ENCODE measurements around the gene TCF3. TPM values are rescaled to one million over a fixed set of nuclear protein-coding genes. Genes with fewer than 3 reads are reported as not detected.
"Not testable (repeated sequence)": the region's sequence is repeated elsewhere in the genome, so short reads cannot be mapped to it uniquely, and the experiment has no call there.

Gene TCF3
- total RNA-seq, 1 donor = 37.4 TPM

DNA sequence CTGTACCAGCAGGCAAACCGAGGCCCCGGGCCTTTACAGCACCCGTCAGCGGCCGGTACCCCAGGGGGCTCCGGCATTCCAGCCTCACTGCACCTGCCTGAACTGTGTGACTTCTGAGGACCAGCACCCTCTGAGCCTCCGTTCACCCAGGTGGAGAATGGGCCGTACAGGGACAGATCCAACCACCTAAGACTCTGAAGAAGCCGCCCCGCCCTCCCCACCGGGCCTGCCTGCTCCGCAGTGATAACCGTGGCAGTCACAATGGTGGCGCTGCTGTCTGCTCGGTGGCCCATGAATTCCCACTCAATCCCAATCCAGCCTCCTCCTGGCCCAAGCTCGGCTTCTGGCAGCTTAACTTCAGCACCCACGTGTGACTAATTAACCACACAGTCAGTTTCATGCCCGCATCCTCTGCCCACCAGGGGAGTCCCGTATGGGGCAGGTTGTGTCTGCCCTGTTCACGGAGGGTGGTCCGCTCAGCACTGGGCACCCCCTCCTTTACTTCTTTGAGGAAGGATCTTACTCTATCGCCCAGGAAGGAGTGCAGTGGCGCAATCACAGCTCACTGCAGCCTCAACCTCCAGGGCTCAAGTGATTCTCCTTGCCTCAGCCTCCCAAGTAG, 3.4 kb downstream of the TCF3 start:
- Histone ChIP-seq H3K27me3 (ENCODE audit: insufficient read depth, low read length) (no peaks in the 10 kb centered on the region), H3K4me1 (ENCODE audit: insufficient read depth, low read length) (peaks cover 37% of the 10 kb centered on the region), H3K9me3 (ENCODE audit: low read depth, low read length) (no peaks in the 10 kb centered on the region), H3K4me3 (ENCODE audit: low read length) (no peak overlapping the region)

DNA sequence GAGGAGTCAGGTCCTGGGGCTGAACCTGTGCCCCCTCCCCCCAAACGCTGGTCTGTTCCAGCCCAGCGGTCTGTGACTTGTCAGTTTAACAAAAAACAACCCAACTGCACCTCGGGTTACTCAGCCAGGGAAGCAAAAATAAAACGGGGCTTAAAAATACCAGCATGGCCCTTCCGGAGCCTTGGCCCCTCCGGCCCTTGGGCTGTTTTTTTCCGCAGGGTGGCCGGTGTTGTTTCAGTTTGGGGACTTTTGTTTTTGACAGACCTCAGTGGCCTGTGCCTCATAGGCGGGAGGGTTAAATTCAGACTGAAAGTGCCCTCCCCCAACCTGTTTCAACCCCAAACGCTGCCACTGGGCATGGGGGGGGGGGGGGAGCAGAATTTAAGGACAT, 4.0 kb downstream of the TCF3 start:
- Histone ChIP-seq H3K9me3 (ENCODE audit: low read depth, low read length) (no peaks in the 10 kb centered on the region), H3K27me3 (ENCODE audit: insufficient read depth, low read length) (no peaks in the 10 kb centered on the region), H3K4me1 (ENCODE audit: insufficient read depth, low read length) (peaks cover 31% of the 10 kb centered on the region), H3K4me3 (ENCODE audit: low read length) (no peak overlapping the region)

DNA sequence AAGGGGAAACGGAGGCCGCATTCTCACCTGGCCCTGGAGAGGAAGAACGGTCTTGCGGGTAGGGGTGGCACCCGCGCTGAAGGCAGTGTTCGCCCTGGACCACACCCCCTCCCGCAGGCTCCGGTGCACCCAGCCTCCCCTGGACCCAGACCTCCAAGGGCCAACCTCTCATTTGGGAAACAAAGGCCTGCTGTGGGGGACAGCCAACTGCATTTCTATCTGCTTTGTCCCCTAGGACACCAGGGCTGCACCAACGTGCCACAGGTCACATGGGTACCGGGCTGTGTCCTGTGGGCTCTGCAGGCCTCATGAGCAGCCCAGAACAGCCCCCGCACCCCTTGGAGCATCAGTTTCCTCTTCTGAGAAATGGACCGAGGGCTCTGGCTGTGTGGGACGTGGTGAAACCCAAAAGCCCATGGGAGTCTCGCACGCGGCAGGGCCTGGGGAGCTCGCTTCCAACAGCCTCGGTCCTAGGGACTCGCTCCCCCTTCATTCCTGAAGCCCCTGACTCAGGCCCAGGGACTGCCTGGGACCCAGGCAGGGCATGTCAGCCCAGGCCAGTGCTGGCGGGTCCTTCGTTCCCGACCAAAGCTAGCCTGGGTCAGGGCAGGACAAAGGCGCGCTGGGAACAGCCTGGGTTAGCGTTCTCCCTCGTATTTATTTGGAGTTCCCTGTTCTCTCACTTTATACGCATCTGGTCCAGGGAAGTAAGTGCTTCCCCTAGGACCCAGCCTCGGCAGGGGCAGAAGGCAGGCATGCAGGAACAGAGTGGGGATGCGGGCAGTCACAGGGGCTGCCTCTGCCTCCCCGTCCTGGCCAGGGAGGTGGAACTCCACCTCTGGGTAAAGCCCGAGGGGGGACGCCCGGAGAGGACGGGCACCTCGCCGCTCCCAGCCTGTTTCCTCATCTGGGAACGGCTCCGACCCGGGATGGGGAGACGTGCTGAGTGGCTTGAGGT, 4.6 kb downstream of the TCF3 start:
- Histone ChIP-seq H3K9me3 (ENCODE audit: low read depth, low read length) (no peaks in the 10 kb centered on the region), H3K4me1 (ENCODE audit: insufficient read depth, low read length) (peaks cover 27% of the 10 kb centered on the region), H3K27me3 (ENCODE audit: insufficient read depth, low read length) (no peaks in the 10 kb centered on the region), H3K4me3 (ENCODE audit: low read length) (no peak overlapping the region)

DNA sequence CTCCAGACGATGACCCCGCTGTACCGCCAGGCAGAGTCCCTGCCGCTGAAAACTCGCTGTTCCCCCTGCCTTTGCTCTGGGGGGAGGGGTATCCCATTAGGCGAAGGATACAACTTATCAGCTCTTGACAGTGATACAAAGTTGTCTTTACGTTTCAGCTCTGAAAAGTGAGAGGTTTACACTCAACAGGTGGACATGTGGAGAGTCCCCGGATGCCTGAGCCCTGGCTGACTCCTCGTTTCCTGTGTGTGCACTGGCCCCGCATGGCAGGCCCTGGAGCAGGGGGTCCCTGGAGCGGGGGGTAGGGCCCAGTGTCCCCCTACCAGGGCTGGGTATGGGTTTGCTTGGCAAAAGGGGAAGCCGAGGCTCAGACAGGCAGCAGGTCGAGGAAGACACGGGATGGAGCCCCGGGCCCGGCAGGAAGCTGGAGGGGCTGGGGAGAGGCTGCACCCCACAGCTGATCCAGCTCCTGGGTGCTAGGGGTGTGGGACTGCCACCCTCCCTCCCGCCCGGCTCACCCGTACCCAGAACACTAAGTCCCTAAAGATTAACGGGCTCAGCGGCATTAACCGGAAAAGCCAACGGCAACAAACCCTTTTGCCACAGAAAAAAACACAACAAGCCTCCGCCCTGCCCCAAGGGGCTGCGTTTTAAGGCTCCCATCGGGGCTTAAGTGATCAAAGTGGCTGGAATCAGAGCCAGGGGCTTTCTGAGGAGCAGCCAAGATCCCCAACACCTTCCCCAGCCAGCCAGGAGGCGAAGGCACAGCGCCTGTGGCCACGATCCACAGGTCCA, 5.6 kb downstream of the TCF3 start:
- no peak overlapping the region for H3K4me3 ChIP-seq (ENCODE audit: low read length)

DNA sequence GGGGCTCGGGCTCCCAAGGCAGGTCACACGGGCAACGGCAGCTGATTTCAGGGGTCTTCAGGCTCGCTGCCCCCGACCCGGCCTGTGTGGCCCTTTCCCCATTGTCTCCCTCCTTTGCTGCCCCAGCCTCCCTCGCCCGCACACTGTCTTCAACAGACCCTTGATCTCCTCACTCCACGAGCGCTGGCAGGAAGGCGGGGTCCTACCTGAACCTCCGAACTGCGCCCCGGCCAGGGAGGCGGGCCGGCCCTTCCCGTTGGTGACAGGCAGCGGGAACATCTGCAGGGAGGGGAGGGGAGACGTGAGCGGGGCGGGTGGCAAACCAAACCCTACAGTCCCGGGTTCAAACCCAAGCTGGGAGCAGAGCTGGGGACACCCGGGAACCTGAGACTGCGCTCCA, 6.3 kb downstream of the TCF3 start:
- Histone ChIP-seq H3K4me3 (ENCODE audit: low read length) (no peak overlapping the region), H3K9me3 (ENCODE audit: low read depth, low read length) (no peaks in the 10 kb centered on the region), H3K27me3 (ENCODE audit: insufficient read depth, low read length) (no peaks in the 10 kb centered on the region), H3K4me1 (ENCODE audit: insufficient read depth, low read length) (peaks cover 24% of the 10 kb centered on the region)

More for the DNA sequence above, 5.6 kb downstream of the TCF3 start:
- Histone ChIP-seq H3K27me3 (ENCODE audit: insufficient read depth, low read length) (no peaks in the 10 kb centered on the region), H3K9me3 (ENCODE audit: low read depth, low read length) (no peaks in the 10 kb centered on the region), H3K4me1 (ENCODE audit: insufficient read depth, low read length) (peaks cover 27% of the 10 kb centered on the region)

DNA sequence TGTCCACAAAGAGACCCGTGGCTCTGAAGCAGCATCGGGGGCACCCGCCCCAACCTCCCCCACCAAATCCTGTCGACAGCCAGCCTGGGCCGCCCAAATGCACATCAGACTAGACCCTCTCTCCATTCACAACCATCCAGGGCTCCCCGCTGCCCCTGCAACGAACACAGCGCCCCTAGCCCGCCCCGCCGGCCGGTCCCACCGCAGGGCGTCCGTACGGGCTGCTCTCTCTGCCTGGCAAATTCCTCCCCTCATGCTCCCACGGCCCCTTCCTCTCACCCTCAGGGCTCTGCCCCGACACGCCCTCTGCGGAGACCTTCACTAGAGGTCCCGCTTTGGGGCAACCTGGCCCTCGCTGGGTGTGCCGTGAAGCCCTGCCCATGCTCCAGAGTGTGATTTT, 7.1 kb downstream of the TCF3 start:
- no peak overlapping the region for H3K4me3 ChIP-seq (ENCODE audit: low read length)
- no peaks in the 10 kb centered on the region for H3K27me3 ChIP-seq (ENCODE audit: insufficient read depth, low read length)
- H3K9me3 ChIP-seq (ENCODE audit: low read depth, low read length) = no peaks in the 10 kb centered on the region
- peaks cover 16% of the 10 kb centered on the region for H3K4me1 ChIP-seq (ENCODE audit: insufficient read depth, low read length)

DNA sequence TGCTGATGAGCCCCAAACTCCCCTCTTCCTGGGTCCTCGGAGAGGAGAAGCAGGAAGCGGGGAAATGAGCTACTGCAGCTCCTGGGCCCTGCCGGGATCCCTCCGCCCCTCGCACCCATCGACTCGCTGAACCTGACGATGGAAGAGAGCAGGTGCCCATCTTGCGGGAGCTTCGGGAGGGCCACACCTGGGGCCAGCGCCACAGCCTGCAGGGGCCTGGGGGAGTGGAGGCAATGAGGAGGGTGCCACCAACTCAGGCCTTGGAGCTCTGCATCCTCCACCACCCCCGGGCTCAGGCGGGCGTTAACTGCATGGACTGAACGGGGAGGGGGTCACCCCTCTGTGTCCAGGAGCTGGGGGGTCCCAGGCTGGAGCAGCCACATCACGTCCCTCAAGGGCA, 8.3 kb downstream of the TCF3 start:
- Histone ChIP-seq H3K27me3 (ENCODE audit: insufficient read depth, low read length) (no peaks in the 10 kb centered on the region), H3K4me3 (ENCODE audit: low read length) (no peak overlapping the region), H3K9me3 (ENCODE audit: low read depth, low read length) (no peaks in the 10 kb centered on the region), H3K4me1 (ENCODE audit: insufficient read depth, low read length) (peaks cover 3% of the 10 kb centered on the region)

DNA sequence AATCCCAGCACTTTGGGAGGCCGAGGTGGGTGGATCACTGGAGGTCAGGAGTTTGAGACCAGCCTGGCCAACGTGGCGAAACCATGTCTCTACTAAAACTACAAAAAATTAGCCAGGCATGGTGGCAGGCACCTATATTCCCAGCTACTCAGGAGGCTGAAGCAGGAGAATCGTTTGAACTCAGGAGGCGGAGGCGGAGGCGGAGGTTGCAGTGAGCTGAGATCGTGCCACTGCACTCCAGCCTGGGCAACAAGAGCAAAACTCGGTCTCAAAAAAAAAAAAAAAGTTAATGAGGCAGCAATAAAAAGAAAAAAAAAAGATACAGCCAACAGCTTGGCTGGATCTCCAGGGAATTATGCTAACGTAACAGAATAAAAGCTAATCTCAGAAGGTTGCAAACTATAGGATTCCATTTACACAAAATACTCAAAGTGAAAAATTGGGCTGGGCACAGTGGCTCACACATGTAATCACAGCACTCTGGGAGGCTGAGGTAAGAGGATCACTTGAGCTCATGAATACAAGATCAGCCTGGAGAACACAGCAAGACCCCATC, 11.4 kb downstream of the TCF3 start:
- not testable (repeated sequence) for H3K4me1 ChIP-seq (ENCODE audit: insufficient read depth, low read length); H3K27me3 ChIP-seq (ENCODE audit: insufficient read depth, low read length); H3K9me3 ChIP-seq (ENCODE audit: low read depth, low read length); H3K4me3 ChIP-seq (ENCODE audit: low read length)

DNA sequence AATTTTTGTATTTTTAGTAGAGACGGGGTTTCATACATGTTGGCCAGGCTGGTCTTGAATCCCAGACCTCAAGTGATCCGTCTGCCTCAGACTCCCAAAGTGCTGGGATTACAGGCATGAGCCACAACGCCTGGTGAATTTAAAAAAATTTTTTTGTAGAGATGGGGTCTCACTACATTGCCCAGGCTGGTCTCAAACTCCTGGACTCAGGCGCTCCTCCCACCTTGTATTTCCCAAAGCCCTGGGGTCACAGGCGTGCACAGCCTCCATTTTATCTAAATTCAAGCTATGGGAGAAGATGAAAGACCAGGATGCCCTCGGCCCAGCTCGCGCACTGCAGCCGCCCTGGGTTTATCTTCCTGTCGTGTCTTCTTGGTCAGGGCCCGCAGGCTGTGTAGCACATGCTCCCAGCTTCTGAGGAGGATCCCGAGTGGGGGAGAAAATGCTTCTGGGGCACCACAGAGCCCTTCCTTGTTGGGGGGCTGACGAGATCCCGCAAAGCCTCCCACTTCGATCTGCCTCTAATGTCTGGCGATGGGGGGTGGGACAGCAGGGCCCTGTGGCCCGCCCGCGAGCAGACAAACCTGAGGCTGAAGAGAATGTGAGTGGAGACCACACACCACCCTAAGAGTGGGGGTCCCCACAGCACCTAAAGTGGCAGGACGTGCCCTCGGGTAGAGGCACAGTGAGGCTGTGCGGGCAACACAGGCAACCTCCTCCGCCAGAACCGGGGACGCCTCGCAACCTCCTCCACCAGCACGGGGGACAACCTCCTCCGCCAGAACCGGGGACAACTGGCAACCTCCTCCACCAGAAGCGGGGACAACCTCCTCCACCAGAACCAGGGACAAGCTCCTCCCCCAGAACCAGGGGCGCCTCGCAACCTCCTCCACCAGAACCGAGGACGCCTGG, 15.8 kb downstream of the TCF3 start:
- H3K4me1 ChIP-seq (ENCODE audit: insufficient read depth, low read length) = no peaks in the 10 kb centered on the region
- H3K27me3 ChIP-seq (ENCODE audit: insufficient read depth, low read length) = no peaks in the 10 kb centered on the region
- no peak overlapping the region for H3K4me3 ChIP-seq (ENCODE audit: low read length)
- no peaks in the 10 kb centered on the region for H3K9me3 ChIP-seq (ENCODE audit: low read depth, low read length)

DNA sequence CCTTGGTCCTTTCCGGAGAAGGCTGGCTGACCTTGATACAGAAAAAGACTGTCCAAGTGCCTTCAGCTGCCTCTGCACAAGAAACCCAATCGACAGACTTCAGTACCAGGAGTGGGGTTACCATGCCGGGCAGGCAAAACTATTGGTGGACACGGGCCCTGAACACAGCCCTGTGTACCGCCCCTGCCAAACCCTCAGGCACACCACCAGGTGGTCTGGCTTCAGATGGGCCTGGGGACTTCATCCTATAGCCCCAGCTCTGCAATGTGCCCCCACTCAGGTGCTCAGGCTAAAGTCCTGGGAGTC, 17.5 kb downstream of the TCF3 start:
- no peaks in the 10 kb centered on the region for H3K27me3 ChIP-seq (ENCODE audit: insufficient read depth, low read length)

DNA sequence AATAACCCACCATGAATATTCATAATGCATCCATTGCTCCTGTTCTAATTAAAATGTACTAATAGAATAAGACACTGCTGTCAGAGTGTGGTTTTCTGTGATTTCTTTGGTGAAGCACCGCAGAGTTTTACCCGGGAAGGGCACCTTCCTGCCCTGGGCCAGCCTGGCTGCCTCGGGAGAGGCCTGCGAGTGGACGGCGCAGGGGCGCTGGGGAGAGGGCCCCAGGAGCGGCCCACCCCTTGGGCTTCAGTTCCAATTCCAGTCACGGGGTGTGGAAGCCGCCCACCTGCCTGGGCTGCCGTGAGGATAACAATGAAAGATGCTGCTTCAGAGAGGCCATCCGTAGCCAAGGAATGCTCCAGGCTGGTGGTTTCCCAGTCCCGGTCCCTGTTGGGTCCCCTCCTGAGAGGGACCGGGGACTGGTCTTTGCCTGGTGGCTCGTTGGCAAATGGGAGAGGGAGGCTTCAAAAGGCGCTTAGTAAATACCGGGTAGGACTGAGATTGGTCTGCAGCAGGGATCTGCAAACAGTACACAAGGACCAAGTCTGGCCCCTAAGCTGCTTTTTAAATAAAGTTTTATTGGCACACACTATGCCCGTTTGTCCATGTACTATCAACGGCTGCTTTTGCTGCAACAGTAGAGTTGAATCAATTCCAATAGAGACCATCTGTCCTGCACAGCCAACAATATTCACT, 18.0 kb downstream of the TCF3 start:
- no peaks in the 10 kb centered on the region for H3K4me1 ChIP-seq (ENCODE audit: insufficient read depth, low read length)
- H3K27me3 ChIP-seq (ENCODE audit: insufficient read depth, low read length) = no peaks in the 10 kb centered on the region
- no peaks in the 10 kb centered on the region for H3K9me3 ChIP-seq (ENCODE audit: low read depth, low read length)
- no peak overlapping the region for H3K4me3 ChIP-seq (ENCODE audit: low read length)

More for the DNA sequence above, 17.5 kb downstream of the TCF3 start:
- H3K4me3 ChIP-seq (ENCODE audit: low read length) = no peak overlapping the region
- no peaks in the 10 kb centered on the region for H3K9me3 ChIP-seq (ENCODE audit: low read depth, low read length)
- no peaks in the 10 kb centered on the region for H3K4me1 ChIP-seq (ENCODE audit: insufficient read depth, low read length)

DNA sequence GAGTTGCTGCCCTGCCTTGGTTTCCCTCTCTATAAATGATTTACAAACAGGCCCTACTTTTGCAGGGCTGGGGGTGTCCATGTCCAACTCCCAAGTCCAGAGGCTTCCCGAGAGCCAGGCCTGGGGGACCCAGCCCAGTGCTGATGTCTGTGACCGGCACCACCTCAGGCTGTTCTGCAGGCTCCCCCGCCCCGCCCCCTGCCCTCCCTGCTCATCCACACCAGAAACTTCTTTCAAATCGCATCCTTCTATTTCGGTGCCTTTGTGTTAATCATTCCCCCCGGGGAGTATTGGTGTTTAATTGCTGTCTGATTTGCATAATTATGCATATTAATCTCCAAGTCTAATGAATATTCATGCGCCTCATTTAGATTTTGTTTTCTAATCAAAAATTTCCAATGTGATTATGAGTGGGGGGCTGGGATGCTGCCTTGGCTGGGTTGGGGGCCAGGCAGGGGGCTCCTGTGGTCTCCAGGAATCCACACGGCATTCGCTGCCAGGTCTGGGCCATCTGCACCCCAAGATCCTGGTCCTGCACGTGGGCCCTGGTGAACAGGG, 19.1 kb downstream of the TCF3 start:
- H3K4me1 ChIP-seq (ENCODE audit: insufficient read depth, low read length) = no peaks in the 10 kb centered on the region
- H3K9me3 ChIP-seq (ENCODE audit: low read depth, low read length) = no peaks in the 10 kb centered on the region
- no peak overlapping the region for H3K4me3 ChIP-seq (ENCODE audit: low read length)
- H3K27me3 ChIP-seq (ENCODE audit: insufficient read depth, low read length) = no peaks in the 10 kb centered on the region

DNA sequence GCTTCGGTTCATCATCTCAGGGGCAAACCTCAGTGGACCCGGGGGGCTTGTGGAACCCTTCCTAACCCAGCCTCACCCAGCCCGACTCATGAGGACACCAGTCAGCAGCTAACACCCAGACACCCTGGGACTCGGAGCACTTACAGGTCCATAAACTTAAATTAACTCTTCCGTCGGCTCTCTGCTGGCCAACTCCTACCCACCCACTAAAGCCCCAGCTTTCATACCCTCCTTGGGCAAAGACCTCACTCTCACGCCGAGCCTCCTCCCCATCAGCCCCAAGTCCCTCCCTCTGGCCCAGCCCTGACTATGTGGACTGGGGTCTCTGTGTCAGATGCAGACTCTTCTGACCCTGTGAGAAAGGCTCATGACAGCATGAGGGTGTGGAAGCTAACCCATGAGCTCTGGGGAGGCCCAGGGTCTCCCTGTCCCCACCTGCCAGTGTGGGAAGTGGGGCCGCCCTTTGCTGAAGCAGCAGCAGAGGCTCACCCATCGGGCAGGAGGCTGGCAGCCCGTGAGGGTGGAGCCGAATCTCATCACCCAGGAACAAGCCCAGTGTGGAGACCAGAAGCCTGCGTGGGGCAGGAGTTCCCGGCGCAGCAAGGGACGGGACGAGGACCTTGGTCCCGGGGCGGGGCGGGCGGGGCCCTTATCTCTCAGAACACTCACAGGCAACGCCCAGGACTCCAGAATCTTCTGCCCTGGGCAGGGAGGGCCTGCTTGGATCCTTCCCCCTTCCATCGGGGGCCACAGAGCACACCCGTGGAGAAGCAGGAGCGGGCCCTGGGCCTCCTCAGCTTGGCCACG, 19.8 kb downstream of the TCF3 start:
- Histone ChIP-seq H3K27me3 (ENCODE audit: insufficient read depth, low read length) (no peaks in the 10 kb centered on the region), H3K4me1 (ENCODE audit: insufficient read depth, low read length) (no peaks in the 10 kb centered on the region), H3K4me3 (ENCODE audit: low read length) (no peak overlapping the region), H3K9me3 (ENCODE audit: low read depth, low read length) (no peaks in the 10 kb centered on the region)

Data from mononuclear cell (primary cell).